ENCODE data around the gene ZNF492. TPM values are rescaled to one million over a fixed set of nuclear protein-coding genes. Genes with fewer than 3 reads are reported as not detected.

Gene ZNF492
- total and polyA plus RNA-seq, 2 of the 8 experiments (the other 6 are each of a cell fraction or from before 2014, with no cell fraction given): not detected

GRCh38 chr19:22620912-22621311, 13.2 kb upstream of the ZNF492 start (continued):
- TF ChIP-seq CTBP2 (IDR thresholded peaks at IDR 0.05; ENCODE audit: borderline replicate concordance, insufficient read depth, insufficient read length, low read length): no peak

Measured in H1 (cell line).